Tibial nerve (tissue), 4 donors: ENCODE results near the gene THOC6.
"Not testable (repeated sequence)": the region's sequence is repeated elsewhere in the genome, so short reads cannot be mapped to it uniquely, and the experiment has no call there.

ENCODE experiments used
- EP300 ChIP-seq, 2 donors: sonication (generic); formaldehyde crosslinking; IDR thresholded peaks; one replicate each; pipeline ENCODE4 v1.6.1; 2017; ENCODE audit warnings: antibody characterized with exemption in 2 of 2, mild to moderate bottlenecking in 1 of 2
- POLR2A ChIP-seq, 2 donors: fragments of 450-650 bp; IDR thresholded peaks; one replicate each; pipeline ENCODE4 v1.6.1; 2017; ENCODE audit warnings: antibody characterized with exemption in 2 of 2, mild to moderate bottlenecking in 2 of 2, moderate library complexity in 2 of 2
- TF ChIP-seq, protein P1 (sequence below), 5 experiments: fragments of 200-600 bp in 3 of 5; fragments of 450-650 bp in 2 of 5; sonication (generic) in 3 of 5; IDR thresholded peaks; one replicate each; pipeline ENCODE4 v1.5.1; 2016 to 2019; ENCODE audit warnings: antibody characterized with exemption in 5 of 5, mild to moderate bottlenecking in 3 of 5, moderate library complexity in 2 of 5

DNA sequence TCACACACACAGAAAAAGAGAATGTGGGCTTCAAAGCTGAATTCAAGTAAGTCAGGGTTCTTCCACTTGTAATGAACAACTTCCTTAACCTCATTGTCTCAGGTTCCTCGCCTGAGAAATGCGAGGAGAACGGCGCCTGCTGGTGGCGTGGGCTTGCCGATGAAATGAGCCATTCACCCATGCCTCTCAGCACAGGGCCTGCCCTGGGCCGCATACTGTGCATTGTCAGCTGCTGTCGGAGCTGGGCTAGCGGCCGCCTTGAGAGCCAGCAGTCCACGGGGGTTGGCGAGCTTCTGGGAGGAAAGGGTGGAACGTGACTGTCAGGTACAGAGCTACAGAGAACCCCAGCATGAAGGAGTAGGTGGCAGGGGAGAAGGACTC, 29.5 kb downstream of the THOC6 start:
- TF ChIP-seq, protein P1, sequence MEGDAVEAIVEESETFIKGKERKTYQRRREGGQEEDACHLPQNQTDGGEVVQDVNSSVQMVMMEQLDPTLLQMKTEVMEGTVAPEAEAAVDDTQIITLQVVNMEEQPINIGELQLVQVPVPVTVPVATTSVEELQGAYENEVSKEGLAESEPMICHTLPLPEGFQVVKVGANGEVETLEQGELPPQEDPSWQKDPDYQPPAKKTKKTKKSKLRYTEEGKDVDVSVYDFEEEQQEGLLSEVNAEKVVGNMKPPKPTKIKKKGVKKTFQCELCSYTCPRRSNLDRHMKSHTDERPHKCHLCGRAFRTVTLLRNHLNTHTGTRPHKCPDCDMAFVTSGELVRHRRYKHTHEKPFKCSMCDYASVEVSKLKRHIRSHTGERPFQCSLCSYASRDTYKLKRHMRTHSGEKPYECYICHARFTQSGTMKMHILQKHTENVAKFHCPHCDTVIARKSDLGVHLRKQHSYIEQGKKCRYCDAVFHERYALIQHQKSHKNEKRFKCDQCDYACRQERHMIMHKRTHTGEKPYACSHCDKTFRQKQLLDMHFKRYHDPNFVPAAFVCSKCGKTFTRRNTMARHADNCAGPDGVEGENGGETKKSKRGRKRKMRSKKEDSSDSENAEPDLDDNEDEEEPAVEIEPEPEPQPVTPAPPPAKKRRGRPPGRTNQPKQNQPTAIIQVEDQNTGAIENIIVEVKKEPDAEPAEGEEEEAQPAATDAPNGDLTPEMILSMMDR (IDR thresholded peaks at IDR 0.05), result not testable (repeated sequence)
- not testable (repeated sequence) for TF ChIP-seq POLR2A, EP300 (IDR thresholded peaks at IDR 0.05)
